ENCODE data around the gene EXOSC6.
"Not testable (repeated sequence)": the region's sequence is repeated elsewhere in the genome, so short reads cannot be mapped to it uniquely, and the experiment has no call there.

The EXOSC6 gene

DNA sequence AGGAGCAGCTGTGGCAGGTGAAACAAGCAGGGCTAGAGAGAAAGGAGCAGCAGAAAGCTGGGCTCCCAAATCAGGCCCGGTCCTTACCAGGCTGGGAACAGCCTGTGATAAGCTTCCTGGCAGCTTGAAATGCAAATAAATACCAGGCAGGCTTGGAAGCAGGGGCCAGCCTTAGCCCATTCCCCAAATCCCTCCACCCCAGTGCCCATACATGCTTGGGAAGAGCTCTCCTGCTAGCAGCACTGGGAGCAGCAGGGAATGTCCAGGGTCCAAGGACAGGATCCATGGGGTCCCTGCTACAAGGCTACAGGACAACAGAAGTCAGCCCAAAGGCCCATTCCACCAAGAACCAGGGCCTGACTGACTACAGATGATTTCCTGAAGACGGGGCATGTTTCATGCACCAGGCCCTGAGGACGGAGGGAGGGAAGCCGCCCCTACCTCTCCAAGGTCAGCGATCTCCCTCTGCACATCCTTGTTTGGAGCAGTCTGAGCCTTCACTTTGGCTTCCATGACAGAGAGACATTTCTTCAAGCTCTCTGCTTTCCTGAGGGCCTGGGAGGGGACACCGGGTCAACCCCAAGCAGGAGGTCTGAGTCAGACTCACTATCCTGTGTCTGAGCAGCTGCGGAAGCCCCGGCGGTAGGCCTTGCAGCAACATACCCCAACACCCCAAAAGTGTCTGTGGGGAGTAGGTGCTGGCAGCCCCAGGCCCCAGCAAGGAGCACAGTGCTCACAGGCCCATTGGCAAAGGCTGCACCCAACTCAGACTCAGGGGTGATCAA lies 2.6 kb upstream of the EXOSC6 start:
- no peak for DNase-seq

DNA sequence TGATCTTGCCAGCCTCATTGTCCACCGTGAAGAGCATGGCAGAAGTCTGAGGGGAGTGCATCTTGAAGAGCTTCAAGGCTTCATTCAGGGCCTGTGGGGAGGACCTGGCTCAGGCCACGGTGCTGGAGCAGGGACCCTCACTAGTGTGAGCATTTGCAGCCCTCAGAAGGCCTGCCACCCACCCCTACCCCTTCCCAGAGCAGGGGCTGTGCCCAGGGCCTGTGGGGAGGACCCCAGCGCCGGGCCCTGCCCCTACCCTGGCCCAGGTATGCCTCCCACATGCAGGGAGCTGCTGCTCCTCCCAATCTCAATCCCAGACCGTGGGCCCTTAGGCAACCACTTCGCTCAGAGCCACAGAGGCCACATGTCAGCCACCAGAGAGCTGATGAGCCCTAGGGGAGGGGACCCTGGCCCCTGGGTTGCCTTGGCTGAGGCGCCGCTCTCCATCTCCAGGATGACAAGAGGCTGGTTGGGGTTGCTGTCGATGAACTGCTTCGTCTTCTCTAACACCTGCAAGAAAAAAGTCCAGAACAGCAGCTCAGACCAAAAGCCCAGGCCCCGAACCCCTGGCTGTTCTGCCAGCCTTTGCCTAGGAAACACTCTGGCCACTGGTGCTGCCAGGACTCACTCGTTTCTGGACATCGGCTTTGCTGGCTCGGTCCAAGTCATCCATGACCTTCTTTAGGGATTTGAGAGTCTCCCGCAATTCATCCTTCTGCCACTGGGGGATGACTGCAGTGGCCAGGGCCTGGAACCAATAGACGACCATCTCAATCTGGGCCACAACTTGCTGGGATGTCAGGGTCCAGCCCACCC lies 1.8 kb upstream of the EXOSC6 start:
- no peak for DNase-seq

DNA sequence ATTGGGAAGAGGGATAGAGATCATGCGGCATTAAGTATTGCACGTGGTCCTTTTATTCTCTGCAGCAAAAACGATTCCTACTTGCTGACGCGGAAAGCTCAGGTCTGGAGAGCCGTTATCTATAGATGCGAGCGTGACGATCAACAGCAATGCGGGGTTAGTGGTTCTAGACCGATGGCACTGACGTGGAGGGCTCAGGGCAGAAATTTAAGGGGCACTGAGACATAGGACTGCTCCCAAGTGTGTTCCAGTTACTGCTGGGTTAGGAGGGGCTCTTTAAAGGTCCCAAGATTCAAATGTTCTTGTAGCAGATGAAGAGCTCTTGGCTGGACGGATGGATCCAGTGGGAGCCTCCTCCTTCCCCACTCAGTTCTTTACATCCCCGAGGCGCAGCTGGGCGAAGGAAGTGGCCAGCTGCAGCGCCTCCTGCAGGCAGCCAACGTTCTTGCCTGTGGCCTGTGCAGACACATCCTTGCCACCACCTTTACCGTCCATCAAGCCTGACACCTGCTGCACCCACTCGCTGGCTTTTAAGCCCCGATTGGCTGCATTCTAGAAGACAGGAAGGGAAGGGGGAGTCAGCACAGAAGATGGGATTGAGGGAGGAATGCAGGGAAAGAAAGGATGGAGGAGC lies 732 bp upstream of the EXOSC6 start:
- DNase-seq, result no peak

DNA sequence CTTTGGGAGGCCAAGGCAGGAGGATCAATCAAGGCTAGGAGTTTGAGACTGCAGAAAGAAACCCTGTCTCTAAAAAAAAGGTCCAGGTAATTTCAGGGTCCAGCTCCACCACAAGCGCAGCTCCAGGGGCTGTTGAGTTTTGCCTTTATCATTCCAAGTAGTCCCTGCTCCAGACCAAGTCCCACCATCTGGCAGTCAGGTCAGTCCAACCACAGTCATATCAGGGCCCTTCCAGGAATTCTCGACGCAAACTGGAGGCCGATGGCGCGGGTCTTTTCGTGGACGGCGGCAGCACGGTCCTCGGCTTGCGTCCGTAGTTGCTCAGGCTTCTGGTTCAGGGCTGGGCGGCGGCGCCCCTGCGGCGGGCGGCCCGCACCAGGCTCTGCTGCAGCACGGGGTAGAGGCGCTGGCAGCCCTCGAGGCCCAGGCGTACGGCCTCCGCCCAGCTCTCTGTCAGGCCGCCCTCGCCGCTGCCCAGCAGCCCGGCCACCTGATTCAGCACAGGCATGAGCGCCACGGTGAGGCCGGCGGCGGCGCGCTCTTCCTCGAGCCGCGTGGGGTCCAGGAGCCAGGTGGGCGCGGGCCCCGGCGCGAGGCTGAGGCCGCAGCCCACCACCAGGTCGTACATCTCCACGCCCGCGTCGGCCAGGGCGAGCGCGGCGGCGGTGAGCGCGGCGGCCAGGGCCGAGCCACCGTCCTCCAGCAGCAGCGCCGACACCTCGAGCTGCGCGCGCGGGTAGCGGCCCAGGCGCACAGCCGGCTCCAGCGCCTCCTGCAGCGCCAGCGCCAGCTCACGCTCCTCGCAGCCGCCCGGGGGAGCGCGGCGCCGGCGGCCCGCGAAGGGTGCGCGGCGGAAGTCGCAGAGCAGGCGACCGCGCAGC lies 752 bp downstream of the EXOSC6 start:
- no peak for DNase-seq

DNA sequence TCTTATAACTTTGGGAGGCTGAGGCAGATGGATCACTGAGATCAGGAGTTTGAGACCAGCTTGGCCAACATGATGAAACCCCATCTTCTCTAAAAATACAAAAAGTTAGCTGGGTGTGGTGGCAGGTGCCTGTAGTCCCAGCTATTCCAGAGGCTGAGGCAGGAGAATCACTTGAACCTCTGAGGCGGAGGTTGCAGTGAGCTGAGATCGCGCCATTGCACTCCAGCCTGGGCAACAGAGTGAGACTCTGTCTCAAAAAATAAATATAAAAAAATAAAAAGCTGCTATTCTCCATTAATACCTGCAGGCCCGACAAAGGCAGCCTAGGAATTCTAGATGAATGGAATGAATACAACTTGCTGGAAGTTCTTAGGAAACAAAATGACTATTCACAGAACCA lies 2.0 kb downstream of the EXOSC6 start:
- not testable (repeated sequence) for DNase-seq

DNA sequence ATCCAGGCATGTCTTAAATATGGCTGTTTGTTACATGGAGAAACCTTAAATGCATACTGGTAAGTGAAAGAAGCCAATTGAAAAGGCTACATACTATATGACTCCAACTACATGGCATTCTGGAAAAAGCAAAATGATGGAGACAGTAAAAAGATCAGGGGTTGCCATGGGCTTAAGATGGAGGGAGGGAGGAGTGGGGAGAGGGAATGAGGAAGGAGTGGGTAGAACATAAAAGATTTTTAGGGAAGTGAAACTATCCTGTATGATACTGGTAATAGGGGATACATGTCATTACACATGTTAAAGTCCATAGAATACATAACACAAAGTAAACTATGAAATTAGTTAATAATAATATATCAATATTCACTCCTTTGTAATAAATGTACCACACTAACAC lies 13.0 kb downstream of the EXOSC6 start:
- DNase-seq, result not testable (repeated sequence)

DNA sequence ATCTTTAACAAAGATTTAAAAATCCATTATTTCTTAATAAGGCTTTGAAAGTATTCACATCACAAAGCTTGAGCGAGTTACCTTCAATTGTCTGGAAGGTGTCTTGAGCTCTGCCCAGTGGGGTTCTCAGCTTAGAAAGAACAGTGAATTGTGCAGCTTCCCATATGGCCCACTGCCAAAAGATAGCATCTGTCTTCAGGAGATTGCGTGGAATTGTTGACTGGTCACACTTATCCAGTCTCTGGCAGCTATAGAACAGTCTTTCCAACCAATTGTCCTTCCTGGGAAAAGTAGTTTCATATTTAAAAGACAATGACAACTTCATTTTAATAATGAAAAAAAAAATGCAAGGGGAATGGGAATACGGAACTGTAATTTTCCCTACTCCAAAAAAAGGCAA lies 19.9 kb downstream of the EXOSC6 start:
- DNase-seq, result not testable (repeated sequence)

DNA sequence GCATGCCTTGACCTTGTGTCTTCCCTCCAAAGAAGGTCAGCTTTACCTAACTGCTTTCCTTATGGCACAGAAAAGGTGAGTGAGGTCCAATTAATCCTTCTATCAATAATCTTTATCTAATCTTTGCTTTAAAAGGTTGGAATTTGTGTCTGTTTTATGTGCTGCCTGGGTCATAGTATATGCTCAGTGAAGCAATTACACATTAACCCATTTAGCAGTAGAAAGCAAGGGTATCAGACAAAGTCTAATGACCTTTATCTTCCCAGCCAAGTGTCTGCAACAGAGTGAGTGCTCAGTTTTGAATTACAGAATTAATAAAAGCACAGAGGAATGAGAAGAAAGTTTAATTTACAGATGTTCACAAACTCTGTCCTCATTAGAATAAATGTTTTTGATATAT lies 25.7 kb downstream of the EXOSC6 start:
- not testable (repeated sequence) for DNase-seq

DNA sequence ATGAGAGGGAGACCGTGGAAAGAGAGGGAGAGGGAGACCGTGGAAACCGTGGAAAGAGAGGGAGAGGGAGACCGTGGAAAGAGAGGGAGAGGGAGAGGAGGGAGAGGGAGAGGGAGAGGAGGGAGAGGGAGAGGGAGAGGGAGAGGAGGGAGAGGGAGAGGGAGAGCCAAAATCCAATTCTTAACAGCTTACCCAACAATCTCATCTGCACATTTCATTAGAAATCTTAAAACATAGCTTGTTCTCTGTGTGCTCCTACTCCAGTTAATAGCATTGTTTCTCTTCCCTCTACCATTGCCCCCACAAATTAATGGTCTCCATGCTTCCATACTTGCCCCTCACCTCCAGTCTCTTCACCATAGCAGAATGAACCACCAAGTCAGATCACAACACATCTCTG lies 26.3 kb downstream of the EXOSC6 start:
- not testable (repeated sequence) for DNase-seq

DNA sequence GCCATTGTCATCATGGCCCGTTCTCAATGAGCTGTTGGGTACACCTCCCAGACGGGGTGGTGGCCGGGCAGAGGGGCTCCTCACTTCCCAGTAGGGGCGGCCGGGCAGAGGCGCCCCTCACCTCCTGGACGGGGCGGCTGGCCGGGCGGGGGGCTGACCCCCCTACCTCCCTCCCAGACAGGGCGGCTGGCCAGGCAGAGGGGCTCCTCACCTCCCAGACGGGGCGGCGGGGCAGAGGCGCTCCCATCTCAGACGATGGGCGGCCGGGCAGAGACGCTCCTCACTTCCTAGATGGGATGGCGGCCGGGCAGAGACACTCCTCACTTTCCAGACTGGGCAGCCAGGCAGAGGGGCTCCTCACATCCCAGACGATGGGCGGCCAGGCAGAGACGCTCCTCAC lies 27.1 kb downstream of the EXOSC6 start:
- not testable (repeated sequence) for DNase-seq

DNA sequence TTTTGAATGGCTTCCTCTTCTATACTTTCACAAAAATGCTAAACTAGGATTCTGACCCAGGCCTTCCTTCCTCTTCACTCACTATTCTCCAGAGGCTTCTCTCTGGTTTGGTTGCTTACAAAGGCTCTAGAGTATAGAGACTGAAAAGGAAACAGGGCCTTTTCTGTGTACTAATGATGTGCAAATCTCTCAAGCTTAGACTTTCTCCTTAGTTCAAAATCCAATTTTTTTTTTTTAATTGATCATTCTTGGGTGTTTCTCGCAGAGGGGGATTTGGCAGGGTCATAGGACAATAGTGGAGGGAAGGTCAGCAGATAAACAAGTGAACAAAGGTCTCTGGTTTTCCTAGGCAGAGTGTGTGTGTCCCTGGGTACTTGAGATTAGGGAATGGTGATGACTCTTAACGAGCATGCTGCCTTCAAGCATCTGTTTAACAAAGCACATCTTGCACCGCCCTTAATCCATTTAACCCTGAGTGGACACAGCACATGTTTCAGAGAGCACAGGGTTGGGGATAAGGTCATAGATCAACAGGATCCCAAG lies 27.7 kb downstream of the EXOSC6 start:
- not testable (repeated sequence) for DNase-seq

DNA sequence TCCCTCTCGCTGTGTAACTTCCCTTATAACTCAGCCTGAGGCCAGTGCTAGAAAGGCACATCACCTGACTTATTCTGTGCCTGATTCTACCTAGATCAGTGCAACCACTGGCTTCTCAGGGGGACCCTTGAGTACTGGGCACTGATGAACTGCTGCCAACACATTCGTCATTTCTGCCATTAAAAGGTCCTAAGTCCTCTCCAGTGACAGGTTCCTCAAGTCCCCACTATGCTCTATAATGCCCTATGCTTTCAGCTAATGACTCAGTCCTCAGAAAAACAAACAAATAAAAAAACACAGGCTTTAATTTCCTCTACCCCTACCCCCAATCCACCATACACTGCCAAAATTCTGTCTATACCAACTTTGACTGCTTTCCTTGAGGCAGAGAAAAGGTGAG lies 28.5 kb downstream of the EXOSC6 start:
- not testable (repeated sequence) for DNase-seq

DNA sequence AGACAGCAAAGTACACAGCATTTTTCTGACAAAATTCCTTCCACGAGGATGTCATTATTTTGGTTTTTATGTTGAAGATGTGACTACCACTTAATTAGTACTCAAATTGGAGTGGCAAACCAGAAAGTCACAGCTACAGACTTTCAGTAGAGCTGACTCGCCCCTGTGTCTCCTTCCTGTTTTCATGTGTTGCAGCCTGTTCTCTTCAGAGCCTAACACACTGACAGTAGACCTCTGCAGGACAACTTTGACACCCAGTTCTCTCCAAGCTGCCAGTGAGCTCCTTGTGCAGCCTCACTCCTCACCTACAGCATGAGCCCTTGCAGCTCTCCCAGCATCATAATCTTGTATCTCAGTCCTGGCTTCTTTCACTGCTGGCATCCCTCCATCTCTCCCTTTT lies 29.2 kb downstream of the EXOSC6 start:
- not testable (repeated sequence) for DNase-seq

DNA sequence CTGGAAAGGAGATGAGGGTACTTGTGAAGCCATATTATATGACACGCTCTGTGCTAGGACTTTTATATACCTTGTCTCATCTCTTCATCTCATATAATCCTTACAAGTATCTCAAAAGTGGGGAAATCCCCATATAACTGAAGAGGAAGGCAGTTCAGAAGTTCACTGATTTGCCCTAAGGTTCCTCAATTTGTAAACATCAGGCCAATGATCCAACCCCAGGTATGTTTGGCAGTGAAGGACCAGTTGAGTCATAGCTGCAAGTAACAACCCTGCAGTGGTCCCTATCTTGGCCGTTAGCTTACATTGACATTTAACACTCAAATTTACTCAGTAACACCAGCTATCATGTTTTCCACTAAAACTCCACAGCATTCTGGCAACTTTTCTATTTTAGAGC lies 33.2 kb downstream of the EXOSC6 start:
- not testable (repeated sequence) for DNase-seq

DNA sequence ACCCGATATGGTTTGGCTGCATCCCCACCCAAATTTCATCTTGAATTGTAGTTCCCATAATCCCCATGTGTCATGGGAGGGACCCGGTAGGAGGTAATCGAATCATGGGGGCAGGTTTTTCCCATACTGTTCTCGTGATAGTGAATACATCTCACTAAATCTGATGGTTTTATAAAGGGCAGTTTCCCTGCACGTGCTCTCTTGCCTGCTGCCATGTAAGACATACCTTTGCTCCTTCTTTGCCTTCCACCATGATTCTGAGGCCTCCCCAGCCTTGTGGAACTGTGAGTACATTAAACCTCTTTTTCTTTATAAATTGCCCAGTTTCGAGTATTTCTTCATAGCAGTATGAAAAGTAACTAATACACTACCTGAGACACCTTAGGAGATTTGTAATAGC lies 45.4 kb downstream of the EXOSC6 start:
- DNase-seq, result not testable (repeated sequence)

DNA sequence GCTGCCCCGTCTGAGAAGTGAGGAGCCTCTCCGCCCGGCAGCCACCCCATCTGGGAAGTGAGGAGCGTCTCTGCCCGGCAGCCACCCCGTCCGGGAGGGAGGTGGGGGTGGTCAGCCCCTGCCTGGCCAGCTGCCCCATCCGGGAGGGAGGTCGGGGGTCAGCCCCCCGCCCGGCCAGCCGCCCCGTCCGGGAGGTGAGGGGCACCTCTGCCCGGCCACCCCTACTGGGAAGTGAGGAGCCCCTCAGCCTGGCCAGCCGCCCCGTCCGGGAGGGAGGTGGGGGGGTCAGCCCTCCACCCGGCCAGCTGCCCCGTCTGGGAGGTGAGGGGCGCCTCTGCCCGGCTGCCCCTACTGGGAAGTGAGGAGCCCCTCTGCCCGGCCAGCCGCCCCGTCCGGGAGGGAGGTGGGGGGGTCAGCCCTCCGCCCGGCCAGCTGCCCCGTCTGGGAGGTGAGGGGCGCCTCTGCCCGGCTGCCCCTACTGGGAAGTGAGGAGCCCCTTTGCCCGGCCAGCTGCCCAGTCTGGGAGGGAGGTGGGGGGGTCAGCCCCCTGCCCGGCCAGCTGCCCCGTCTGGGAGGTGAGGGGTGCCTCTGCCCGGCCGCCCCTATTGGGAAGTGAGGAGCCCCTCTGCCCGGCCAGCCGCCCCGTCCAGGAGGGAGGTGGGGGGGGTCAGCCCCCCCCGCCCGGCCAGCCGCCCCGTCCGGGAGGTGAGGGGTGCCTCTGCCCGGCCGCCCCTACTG lies 46.9 kb downstream of the EXOSC6 start:
- not testable (repeated sequence) for DNase-seq

DNA sequence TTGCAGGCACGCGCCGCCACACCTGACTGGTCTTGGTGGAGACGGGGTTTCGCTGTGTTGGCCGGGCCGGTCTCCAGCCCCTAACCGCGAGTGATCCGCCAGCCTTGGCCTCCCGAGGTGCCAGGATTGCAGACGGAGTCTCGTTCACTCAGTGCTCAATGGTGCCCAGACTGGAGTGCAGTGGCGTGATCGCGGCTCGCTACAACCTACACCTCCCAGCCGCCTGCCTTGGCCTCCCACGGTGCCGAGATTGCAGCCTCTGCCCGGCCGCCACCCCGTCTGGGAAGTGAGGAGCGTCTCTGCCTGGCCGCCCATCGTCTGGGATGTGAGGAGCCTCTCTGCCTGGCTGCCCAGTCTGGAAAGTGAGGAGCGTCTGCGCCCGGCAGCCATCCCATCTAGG lies 47.7 kb downstream of the EXOSC6 start:
- DNase-seq, result not testable (repeated sequence)

DNA sequence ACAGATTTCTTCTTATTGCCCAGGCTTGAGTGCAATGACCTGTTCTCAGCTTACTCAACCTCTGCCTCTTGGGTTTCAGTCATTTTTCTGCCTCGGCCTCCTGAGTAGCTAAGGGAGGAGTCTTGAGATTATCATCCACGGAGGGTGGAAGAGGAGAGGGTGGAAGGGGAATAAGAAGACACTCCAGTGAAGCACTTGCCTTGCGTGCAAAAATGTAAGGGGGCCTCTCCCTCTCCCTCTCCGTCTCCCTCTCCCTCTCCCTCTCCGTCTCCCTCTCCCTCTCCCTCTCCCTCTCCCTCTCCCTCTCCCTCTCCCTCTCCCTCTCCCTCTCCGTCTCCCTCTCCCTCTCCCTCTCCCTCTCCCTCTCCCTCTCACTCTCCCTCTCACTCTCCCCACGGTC lies 48.2 kb downstream of the EXOSC6 start:
- not testable (repeated sequence) for DNase-seq

DNA sequence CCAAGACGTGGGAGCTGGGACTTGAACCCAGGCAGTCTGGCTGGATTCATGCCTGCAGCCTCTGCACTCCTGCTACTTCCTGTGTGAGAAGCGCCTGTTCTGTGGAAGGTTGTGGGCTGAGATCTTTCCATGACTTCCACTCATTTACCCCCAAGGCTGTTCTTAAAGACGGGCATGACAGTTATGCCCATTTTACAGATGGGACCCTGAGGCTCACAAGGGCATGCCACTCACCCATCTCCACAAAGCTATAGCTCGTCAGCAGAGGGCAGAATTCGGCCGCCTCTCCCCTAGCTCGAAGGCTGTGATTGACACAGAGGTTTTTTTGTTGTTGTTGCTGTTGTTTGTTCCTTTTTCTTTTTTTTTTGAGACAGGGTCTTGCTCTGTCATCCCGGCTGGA lies 51.7 kb downstream of the EXOSC6 start:
- not testable (repeated sequence) for DNase-seq

DNA sequence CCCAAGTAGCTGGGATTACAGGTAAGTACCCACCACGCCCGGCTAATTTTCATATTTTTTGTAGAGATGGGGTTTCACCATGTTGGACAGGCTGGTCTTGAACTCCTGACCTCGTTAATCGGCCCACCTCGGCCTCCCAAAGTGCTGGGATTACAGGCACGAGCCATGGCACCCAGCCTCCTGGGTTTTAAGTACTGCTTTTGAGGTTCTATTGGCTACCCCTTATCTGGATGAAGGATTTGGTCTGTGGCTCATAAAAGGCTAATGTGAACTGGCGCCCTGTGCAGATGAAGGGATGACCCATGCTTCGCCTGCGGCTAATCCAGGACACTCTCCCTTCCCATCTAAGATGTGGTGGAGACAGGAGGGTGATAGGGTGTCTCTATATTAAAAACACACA lies 52.6 kb downstream of the EXOSC6 start:
- not testable (repeated sequence) for DNase-seq

DNA sequence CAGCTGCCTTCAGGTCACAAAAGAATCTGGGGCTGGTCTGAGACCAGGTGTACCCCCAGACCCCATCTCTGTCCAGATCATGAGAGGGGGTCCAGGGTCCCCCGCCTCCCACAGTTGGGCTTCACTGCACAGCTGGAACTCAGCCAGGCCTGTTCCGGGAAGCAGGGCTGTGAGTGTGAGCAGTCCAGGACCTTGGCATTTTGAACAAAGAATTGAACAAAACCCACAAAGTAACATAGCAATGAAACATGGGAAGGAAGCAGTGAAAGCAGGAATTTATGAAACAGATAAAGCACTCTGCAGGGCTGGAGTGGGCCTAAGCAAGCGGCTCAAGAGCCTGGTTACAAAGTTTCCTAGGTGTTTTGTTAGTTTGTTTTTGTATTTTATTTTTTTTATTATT lies 53.1 kb downstream of the EXOSC6 start:
- DNase-seq, result not testable (repeated sequence)

DNA sequence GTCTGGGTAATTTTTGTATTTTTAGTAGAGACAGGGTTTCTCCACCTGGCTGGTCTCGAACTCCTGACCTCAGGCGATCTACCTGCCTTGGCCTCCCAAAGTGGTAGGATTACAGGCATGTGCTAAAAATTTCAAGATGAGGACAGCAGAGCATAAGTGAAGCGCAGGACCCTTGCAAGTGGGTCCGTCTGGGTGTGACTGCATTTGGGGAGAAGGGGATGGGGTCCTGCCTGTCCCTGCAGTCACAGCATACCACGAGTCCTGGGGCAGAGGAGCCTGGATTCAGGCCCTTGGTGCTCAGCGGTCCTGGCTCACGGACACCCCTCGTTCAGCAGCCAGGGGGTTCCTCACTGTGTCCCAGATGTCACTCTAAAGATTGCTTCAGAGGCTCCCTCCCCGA lies 53.5 kb downstream of the EXOSC6 start:
- not testable (repeated sequence) for DNase-seq
